ENCODE data around the gene PRF1. TPM values are rescaled to one million over a fixed set of nuclear protein-coding genes. Genes with fewer than 3 reads are reported as not detected.

Gene PRF1
- total RNA-seq, 1 experiment from 2014 or later, result 6.4 TPM

GRCh38 chr10:70615211-70615610 lies 12.7 kb upstream of the PRF1 start:
- RAD21 ChIA-PET (ENCODE audit: low non-redundant PET in 1 of 2, low total read pairs in 2 of 2, uncharacterized antibody in 2 of 2, unreplicated experiment in 2 of 2), result no interaction called here
- Histone ChIP-seq H3K9me3 (ENCODE audit: control insufficient read depth in 1 of 2, insufficient read depth in 1 of 2, low read depth in 1 of 2, low read length in 2 of 2) (peaks cover 2 to 4% of the 10 kb centered on the region in 2 experiments; a peak in 2 of 4 replicates), H2AFZ (ENCODE audit: low read depth, low read length, poor library complexity, severe bottlenecking) (peak overlapping the region; percentile 51), H3K36me3 (ENCODE audit: control insufficient read depth in 1 of 2, insufficient read depth in 2 of 2, low read length in 2 of 2) (no peaks in the 10 kb centered on the region), H3K4me3 (replicated peaks in 1 of 2; ENCODE audit: low read depth in 1 of 2, low read length in 2 of 2) (no peak overlapping the region), H3K9ac (ENCODE audit: low read length) (no peak overlapping the region), H3K79me2 (ENCODE audit: insufficient read depth, low read length) (no peaks in the 10 kb centered on the region), H4K20me1 (ENCODE audit: insufficient read depth) (no peaks in the 10 kb centered on the region), H3K27me3 (ENCODE audit: insufficient read depth, low read length) (no peaks in the 10 kb centered on the region), H3K9me2 (ENCODE audit: insufficient read depth) (no peaks in the 10 kb centered on the region), H3K27ac (ENCODE audit: low read depth, low read length) (no peak overlapping the region), H3K4me2 (ENCODE audit: low read length) (no peak overlapping the region), H3K4me1 (ENCODE audit: control insufficient read depth in 1 of 2, insufficient read depth in 2 of 2, low read length in 2 of 2) (peaks cover 0 to 32% of the 10 kb centered on the region in 2 experiments; a peak in 2 of 4 replicates)
- CTCF ChIA-PET, result no interaction called here
- POLR2A ChIA-PET, result no interaction called here
- ATAC-seq (no peak), DNase-seq (ENCODE audit: low read depth, low spot score) (no peak)
- intact Hi-C loops (cut with micrococcal nuclease), result no loop called here
- TF ChIP-seq POLR2A (IDR thresholded peaks at IDR 0.05; ENCODE audit: borderline replicate concordance, extremely low read depth, insufficient read depth, insufficient read length) (no peak), MAX (IDR thresholded peaks at IDR 0.05) (no peak), FOSL1 (IDR thresholded peaks at IDR 0.05; ENCODE audit: low read depth) (no peak), EZH2phosphoT487 (IDR thresholded peaks at IDR 0.05; ENCODE audit: borderline replicate concordance) (no peak), ELF1 (IDR thresholded peaks at IDR 0.05; ENCODE audit: borderline replicate concordance, low read depth) (no peak), CTCF (IDR thresholded peaks at IDR 0.05 in 2 of 3, conservative IDR thresholded peaks at IDR 0.05 in 1 of 3; ENCODE audit: borderline replicate concordance in 1 of 3, insufficient read depth in 1 of 3, low read depth in 2 of 3, low read length in 2 of 3) (no peak), ZNF274 (IDR thresholded peaks at IDR 0.05; ENCODE audit: low read depth, low read length) (no peak), ZBTB33 (IDR thresholded peaks at IDR 0.05; ENCODE audit: extremely low read depth, insufficient replicate concordance, low read length) (no peak), YY1 (IDR thresholded peaks at IDR 0.05; ENCODE audit: extremely low read depth, insufficient replicate concordance, low read depth, low read length) (no peak), RAD21 (IDR thresholded peaks at IDR 0.05; ENCODE audit: low read depth) (no peak), CBX3 (IDR thresholded peaks at IDR 0.05; ENCODE audit: low read depth) (no peak), SIN3A (IDR thresholded peaks at IDR 0.05; ENCODE audit: low read depth) (no peak), REST (IDR thresholded peaks at IDR 0.05; ENCODE audit: low read depth) (no peak), ZFX (IDR thresholded peaks at IDR 0.05) (no peak), ATF3 (IDR thresholded peaks at IDR 0.05) (no peak)
- no TSS peak for BruUV-seq (replicated peaks)
